GM19351 (cell line): Measurements from ENCODE around the gene CILP.

Experiments used
- ATAC-seq: cut with Tn5 transposase; IDR thresholded peaks from one replicate; pipeline ENCODE4 v1.9.1; 2021; ENCODE audit warnings: mild to moderate bottlenecking, moderate library complexity; ENCODE audit not compliant: unreplicated experiment

Gene CILP

DNA sequence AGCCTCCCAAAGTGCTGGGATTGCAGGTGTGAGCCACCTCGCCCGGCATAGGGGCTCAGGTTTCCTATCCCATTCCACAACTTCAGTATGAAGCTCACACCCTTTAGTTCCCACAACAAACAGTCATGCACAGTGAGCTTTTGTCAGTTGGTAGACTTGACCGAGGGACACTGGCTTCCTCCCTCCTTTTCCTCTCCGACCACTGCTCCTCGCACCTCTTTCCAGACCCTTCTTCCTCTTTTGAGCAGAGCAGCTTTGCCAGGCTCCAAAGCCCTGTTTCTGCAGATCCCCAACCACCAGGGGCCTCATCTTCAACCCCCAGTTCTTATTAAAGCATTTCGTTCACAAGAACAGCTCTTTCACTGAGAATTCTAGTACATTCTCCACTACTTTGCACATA is 12.7 kb upstream of the CILP start:
- ATAC-seq: no peak

DNA sequence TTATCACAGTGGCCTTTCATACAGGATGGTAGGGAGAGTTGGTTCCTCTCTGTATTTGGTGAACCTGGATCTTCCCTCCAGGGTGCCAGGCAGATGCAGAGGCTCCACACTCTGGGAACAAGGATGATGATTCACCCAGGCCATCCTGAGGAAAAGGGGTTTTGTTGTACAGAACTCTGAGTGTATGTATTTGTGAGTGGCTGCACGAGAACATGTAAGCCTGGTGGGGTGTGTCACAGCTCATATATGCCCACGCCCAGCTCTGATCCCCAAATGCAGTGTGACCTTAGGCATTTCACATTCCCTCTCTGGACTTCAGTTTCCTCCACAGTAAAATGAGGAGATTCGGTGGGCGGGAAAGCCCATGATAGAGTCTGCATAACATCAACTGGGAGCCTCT is 11.6 kb upstream of the CILP start:
- no peak for ATAC-seq

DNA sequence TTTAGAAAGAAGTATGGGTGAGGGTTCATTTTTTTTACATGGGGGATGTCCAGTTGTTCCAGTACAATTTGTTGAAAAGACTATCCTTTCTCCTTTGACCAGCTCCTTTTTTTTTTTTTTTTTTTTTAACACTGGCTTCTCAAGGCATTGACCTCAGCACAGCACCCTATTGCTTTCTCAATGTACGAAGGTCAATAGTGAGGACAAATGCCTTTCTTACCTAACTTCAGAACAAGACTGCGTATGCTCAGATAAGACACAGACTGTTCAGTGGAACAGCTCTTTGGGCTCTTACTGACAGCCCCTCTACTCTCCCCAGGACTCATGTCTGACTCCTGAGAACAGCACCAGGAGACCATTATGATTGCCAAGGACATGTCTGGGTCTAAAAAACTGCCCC is 10.4 kb upstream of the CILP start:
- ATAC-seq: no peak

DNA sequence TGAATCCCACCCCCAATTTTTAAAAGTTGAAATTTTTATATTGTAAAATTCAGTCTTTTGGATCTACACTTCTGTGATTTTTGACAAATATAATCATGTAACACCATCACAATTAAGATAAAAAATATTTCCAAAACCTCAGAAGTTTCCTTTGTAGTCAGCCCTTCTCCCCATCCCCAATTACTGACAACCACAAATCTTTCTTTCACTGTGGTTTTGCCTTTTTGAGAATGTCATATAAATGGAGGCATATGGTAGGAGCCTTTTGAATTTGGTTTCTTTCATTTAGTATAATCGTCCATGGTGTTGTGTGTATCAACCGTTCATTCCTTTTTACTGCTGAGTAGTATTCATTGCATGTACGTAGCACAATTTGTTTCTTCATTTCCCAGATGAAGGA is 7.9 kb upstream of the CILP start:
- no peak for ATAC-seq

DNA sequence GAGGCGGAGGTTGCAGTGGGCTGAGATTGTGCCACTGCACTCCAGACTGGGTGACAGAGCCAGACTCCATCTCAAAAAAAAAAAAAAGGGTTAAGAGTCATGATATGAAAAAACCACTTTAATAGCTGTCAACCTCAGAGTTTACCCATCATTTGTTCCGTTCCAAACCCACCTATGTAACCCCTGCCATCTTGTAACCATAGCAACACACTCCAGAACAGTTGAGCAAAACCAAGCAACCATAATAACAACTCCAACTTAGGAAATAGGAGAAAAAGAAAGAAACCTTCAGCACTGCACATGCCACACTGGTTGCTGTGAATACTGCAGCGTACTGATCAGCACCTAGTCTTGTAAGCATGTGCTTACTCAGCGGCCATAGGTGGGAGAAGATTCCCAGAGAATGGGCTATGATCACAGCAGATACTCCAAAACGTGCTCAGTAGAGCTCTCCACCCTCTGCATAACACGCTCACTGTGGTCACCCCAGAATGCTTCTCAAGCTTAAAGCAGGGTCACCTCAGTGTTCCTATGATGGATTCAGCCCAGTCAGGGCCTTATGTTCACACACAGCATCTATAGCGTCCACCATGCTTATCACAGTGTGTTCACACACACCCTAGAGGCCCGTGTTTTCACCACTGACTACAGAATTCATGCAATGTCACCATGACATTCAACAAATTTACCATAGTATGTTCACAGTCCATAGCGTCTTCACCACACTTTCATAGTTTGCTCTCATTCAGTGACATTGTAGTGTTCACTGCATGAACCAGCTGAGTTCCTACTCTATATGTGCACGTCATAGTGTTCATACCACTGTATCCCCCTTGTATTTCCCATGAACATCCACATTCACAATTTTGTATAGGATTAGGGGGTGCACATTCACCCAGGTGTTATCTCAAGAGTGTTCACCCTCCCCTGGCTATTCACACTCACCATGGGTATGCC is 6.5 kb upstream of the CILP start:
- no peak for ATAC-seq

DNA sequence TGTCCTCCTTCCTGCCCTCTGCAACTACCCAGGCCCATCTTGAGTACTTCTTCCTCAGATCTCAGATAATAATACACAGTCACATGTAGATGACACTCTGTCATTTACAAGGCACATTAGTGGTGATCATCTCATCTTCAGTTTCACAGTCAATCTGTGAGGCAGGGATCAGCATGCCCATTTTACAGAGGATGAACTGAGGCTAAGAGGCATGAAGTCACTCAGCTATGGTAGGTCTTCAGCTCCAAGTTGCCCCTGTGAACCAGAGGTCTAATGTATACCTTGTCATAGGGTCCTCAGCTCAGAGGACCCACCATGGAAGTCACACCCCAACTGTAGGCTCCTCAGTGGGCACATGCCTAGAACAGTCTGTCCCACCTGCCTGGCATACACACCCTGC is 4.2 kb upstream of the CILP start:
- ATAC-seq: no peak

DNA sequence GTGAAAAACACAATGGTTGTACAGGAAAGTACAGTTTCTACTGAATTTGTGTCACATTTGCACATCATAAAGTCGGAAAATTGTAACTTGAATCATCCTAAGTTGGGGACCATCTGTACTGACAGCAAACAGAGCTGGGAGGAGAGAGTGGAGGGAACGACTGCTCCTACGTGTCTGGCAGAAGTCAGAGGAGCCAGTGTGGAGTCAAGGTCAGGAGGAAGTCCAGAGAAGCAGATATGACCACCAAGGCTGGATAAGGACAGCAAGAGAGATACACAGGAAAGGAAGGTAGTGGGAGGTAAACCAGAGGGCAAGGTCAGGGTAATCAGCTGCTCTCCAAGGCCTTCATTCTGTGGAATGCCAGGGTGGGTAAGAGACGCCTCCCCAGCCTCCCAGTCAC is 2.7 kb upstream of the CILP start:
- no peak for ATAC-seq

DNA sequence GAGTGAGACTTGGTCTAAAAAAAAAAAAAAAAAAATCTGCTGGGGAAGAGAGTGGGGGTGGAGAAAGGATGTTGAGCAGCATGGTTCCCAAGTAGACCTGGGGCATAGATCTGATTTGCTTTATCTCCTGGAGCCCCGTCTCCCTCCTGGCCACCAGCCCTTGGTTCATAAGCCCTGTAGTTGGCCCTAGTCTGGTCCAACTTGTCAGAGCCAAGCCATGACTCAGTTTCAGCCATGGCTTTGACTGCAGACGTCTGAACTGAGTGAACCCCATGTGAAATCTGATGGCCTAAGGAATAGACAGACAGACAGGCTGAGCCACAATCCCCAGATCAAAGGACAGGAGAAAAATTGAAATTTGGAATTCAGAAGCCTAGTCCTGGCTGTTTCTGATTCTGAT is 2.0 kb upstream of the CILP start:
- no peak for ATAC-seq

DNA sequence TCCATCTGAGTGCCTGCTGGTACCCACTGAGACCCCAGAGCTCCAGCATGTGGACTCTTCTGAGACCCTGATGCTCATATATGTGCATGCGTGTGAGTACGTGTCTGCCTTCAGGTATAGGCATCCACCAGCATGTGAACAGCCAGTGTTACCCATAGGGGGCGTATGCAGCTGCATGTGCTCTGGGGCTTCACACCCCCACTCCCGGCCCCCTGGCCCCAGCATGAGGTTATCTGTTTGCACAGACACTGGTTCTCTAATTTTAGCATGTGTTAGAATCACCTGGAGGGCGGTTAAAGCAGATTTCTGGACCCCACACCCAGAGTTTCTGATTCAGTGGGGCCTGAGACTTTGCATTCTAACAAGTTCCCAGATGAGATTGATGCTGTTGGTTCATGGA is 824 bp upstream of the CILP start:
- no peak for ATAC-seq

DNA sequence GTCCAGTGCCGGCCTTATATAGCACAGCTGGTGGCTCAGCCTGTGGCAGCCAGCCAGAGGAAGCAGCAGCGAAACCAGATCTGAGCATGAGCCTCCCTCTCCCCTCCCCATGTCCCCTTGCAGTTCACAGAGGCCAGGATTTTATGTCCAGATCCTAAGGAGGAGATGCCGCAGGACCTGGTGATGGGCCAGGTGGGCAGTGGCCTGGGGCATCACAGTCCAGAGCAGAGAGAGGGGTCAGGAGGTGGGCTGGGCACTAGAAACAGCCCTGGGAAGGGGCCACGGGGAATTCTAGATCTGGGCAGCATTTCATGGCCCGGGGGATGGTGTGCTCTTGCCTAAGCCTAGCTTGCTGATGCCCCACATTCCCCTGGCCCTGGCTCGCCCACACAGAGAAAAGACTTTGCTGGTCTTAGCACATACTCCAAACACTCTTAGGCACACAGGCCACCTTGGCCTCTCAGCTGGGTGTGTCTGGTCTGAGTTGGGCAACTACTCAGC is 259 bp upstream of the CILP start:
- no peak for ATAC-seq

DNA sequence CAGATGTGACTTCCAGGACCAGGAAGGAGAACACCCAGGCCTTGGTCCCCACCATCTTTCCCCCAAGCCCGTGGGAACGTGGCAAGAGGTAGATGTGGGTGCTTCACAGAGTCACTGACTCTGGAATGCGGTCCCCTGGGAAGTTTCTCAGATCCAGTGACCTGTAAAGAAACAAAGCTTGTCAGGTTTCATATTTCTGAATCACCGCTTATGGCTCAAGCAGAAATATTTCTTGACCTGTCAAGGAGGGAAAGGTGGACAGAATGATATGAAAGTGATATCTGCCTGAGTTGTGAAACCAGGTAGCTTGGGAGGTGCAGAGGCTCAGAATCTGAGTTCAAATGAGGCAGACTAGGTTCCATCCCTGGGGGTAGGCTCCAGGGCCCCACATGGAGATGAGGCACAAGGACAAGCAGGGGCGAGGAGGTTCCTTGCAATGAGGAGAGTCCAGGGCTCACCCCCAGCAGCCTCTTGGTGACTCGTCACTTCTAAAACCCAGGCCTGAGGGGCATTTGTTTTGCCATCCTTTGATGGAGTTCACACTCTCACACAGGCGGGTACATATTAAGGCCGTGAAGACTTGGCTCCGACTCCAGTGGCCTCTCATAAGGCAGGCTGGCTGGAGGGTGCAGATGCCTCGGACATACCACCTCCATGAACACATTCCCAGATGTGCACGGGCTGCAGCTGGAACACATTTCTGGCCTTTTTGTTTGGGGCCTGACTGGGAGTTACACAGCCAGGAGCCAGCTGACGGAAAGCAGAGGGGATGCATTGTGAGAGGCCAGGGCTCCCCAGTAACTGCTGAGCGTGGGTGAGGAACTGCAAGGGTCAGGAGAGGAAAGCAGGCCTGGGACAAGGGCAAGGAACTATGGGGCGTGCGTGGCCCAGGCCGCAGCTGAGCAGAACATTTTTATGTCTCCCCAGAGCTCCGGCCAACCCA is 1.3 kb downstream of the CILP start:
- ATAC-seq: no peak

DNA sequence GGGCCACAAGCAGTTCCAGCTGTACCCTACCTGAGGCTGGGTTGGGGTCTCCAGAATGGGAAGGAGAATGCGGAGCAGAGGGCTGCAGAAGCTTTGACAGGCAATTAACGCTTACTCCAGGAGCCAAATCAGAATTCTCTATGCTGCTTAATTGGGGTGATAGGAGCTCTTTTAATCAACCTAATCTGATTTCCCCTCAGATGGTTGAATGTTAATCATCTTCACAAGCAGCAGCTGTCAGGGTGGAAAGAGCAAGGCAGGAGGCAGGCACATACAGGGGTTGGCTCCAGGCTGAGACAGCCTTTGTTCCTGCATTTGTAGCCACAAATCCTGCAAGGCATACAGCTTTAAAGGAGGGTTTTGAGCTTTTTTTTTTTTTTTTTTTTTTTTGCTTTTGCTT is 2.6 kb downstream of the CILP start:
- ATAC-seq: no peak

DNA sequence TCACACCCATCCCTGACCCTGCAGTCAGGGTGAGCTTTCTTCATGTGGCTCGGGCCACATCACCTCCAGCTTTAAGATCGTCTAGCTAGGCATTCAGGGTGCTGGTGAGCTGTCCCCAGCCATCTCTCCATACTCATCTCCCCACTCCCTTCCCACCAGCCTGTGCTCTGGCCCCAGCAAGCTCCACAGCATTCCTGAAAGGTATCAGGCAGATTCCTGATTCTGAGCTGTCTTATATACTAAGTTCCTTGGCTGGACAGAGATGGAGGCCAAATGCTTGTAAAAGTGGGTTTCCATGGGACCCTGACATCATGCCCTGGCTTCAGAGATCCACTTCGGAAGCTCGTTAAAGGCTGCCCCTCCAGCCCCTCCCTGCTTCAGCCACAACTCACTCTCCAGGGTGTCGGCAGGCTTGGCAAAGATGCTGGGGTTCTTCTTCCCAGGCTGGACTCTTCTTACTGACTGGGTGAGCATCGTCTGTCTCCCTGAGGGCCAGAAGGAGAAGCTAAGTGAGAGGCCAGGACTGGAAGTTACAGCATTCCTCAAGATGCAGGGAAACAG is 3.9 kb downstream of the CILP start:
- no peak for ATAC-seq

DNA sequence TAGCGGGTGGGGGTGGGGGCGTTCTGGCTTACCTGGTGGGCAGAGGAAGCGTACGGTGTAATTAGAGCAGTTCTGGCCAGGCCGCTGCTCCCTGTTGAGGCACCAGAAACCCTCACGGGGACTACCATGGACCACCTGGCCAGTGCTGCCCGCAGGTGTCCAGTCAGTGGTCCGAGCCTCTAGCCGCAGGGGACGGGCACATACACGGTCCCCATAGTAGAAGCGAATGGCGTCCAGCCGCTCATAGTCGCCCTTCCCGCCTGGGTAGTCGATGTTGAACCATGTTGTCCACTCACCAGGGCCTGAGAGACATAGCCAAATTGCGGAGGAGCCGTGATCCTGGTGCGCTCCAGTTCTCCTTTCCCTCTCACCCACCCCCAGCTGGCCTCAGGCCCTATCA is 4.5 kb downstream of the CILP start:
- ATAC-seq: no peak

DNA sequence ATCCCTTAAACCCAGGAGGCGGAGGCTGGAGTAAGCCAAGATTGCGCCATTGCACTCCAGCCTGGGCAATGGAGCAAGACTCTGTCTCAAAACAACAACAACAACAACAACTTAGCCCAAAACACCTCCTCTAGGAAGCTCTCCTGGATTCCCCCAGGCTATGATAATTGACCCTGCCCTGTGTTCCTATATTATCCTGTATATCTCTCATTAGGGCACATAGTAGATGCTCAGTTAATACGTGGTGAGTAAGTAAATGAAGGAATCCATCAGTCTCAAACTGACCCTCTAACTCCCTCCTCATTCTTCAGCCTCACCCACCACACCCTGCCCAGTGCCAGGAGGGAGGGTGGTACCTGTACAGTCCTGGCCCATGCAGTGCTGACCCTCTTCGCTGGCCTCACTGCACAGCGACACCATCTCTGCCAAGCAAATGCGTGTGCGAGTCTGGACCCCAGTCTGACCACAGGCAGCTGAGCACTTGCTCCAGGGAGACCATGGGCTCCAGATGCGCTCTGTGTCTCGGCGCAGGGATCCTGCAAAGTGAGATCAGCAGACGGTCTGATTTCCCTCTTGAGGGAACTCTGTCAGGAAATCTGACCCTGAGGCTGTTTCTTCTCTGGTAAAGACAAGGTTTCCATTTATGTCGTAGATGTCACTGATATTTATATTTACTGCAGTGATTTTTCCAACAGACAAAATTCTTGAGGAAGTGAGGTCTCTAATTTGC is 6.2 kb downstream of the CILP start:
- no peak for ATAC-seq

DNA sequence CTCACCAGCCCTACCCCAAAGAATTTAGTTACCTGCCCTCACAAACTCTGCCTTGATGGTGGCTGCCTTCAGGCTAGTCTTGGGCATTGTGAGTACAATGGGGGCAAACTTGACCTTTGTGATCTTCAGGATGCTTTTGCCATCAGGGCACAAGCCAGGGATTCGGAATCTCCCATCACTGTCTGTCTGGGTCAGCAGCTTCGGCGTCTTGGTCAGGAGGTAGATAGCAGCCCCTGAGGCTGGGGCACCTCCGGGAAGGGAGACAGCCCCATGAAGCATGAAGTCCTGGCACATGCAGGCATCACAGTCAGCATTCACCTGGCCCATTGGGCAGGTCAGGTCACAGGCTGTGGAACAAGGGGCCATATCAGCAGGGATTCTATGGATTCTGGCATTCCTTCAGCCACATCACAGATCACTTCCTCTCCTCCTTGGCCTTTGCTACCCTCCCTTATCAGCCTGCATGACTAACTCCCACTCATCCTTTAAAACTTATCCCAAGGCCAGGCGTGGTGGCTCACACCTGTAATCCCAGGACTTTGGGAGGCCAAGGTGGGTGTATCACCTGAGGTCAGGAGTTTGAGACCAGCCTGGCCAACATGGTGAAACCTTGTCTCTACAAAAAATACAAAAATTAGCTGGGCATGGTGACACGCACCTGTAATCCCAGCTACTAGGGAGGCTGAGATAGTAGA is 6.9 kb downstream of the CILP start:
- no peak for ATAC-seq

DNA sequence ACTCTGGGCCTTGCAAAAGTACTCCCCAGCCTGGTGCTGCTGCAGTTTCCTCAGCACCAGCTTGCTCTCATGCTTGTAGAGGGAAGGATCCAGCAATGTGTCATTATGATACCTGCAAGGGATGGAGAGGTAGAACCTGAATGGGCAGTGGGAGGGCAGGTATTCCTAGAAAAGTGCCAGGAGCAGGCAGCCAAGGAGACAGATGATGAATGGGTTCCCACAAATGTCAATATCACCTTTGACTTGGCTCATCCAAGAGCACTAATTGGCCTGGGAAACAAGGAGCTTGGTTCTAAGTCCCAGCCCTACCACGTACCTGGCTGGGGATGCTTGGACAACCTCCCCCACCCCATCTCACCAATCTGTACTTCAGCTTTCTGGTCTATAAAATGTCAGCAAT is 9.4 kb downstream of the CILP start:
- no peak for ATAC-seq

DNA sequence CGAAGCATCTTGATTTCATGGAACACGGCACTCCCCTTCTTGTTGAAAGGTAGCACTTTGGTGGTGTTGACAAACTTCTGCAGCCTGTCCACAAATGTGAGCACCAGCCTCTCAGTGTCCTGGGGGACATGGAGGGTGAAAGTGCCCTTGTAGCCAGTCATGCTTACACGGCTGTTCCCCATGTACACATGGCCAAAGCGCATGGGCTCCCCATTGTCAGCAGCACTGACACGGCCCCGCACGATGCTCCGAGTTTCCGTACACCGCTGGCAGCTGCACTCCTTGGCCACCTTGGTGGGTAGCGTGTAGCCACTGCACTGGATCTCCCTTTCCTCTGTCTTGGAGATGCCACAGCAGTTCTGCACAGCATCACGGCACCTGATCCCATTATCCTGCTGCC is 12.7 kb downstream of the CILP start:
- no peak for ATAC-seq

DNA sequence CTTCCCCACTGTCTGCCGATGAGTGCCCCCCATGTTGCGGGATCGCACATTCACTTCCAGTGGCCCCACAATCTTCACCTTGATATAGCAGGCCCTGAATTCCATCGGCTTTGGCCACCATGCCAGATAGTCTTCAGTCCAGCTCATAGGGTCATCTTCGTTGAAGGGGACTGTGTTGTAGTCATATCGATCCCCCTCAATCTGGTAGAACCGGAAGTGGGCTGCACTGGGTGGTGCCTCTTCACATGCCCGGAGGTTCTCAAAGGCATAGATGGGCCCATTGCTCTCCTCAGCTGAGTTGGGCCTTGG is 14.0 kb downstream of the CILP start:
- ATAC-seq: no peak

DNA sequence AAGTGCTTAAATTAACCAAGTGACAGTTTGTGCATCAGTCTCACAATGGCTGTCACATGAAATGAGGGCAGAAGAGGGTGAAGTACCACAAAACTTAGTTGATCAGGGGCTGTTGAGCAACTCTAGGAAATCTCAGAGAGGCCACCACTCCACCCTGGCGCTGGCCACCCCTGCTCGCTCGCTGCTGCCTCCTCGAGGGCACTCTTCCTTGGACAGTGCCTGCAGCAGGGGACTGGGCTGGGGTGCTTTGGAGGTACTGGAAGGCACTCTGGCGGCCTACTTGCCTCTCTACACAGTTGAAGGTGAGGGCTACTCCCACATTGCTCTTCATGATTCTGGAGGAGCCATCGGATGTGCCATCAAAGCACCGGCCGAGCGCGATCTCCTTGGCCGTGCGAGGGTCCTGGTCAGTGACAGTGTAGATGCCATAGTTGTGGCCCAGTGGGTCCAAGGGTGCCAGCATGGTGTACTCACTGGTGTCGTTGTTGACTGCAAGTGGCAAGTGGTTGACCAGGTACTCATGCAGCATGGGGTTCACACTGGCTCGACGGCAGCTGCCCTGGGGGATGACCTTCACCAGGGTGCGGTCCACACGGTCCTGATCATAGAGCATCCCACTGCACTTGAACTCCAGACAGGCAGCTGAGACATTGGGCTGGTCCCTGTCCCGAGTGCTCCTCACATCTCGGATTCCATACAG is 14.5 kb downstream of the CILP start:
- no peak for ATAC-seq
